K562 (cell line): ENCODE results near the gene CD300C. TPM values are rescaled to one million over a fixed set of nuclear protein-coding genes. Genes with fewer than 3 reads are reported as not detected.

Source experiments
- ATAC-seq: fragments of 200-7000 bp; cut with Tn5 transposase; 3 replicates; pipeline ENCODE4 v1.9.1; 2020; ENCODE audit warnings: moderate library complexity
- BruUV-seq: library from RNA; stranded (reverse); fragments of 400-500 nt; replicated peaks from 2 replicates; lab custom pipeline; 2021; lab: Mats Ljungman, UMichigan
- CTCF ChIA-PET: fragments of 300-600 bp; formaldehyde crosslinking; extraction: SDS; loops from one replicate; lab custom pipeline; 2021; ENCODE audit warnings: low intra/inter-chr PET ratio; lab: Yijun Ruan, JAX
- POLR2A ChIA-PET: fragments of 300-600, 350-650 bp; sonication (Branson Sonifier 250); formaldehyde crosslinking; extraction: SDS; loops from one replicate; lab custom pipeline; 2021; ENCODE audit warnings: antibody characterized with exemption, inconsistent platforms; lab: Yijun Ruan, JAX
- DNase-seq, 4 experiments: peaks; one replicate each; pipeline versions ENCODE4 v3.0.0 to v3.0.0-alpha.2; 2011 to 2018; ENCODE audit warnings: low spot score in 3 of 4, mixed read lengths in 3 of 4; ENCODE audit errors: extremely low read depth in 1 of 4
- FAIRE-seq: peaks from 2 replicates; lab custom pipeline; 2011; peaks lifted over from hg19 to GRCh38; lab: Jason Lieb, UNC
- H2AFZ ChIP-seq: 2 replicates; pipeline ENCODE4 v1.6.0; 2011; ENCODE audit warnings: low read depth, low read length, control low read depth, inconsistent platforms
- H3K27ac ChIP-seq: fragments of 200-600 bp; 3 replicates; pipeline ENCODE4 v1.8.0; 2011; ENCODE audit warnings: low read depth, mild to moderate bottlenecking, control low read depth, inconsistent platforms, low read length, moderate library complexity, mixed read lengths; ENCODE audit errors: extremely low read depth
- H3K27me3 ChIP-seq, 2 experiments: fragments of 300-600 bp in 1 of 2; 2 replicates in 1 of 2; 3 replicates in 1 of 2; pipeline versions ENCODE4 v1.6.0 to v1.8.0; 2011; ENCODE audit warnings: inconsistent platforms in 2 of 2, low read length in 2 of 2, mild to moderate bottlenecking in 1 of 2, mixed read lengths in 1 of 2, moderate library complexity in 1 of 2; ENCODE audit not compliant: control insufficient read depth in 2 of 2, insufficient read depth in 2 of 2
- H3K36me3 ChIP-seq: fragments of 300-600 bp; 3 replicates; pipeline ENCODE4 v1.8.0; 2011; ENCODE audit warnings: mild to moderate bottlenecking, low read length, inconsistent platforms; ENCODE audit not compliant: control insufficient read depth, insufficient read depth
- H3K4me1 ChIP-seq, 2 experiments: fragments of 200-600 bp in 1 of 2; replicated peaks in 1 of 2; 2 replicates in 1 of 2; 3 replicates in 1 of 2; pipeline versions ENCODE4 v1.5.1 to v1.8.0; 2011; ENCODE audit warnings: inconsistent platforms in 2 of 2, low read length in 2 of 2, mild to moderate bottlenecking in 1 of 2, mixed read lengths in 1 of 2, moderate library complexity in 1 of 2; ENCODE audit not compliant: control insufficient read depth in 2 of 2, insufficient read depth in 2 of 2
- H3K4me2 ChIP-seq: 2 replicates; pipeline ENCODE4 v1.6.1; 2011; ENCODE audit warnings: low read length, control low read depth, inconsistent platforms, mixed read lengths; ENCODE audit not compliant: insufficient read depth
- H3K4me3 ChIP-seq: fragments of 200-600 bp; sonication (generic), shearing (Covaris generic); 2 replicates; pipeline ENCODE4 v1.5.1; 2016; ENCODE audit warnings: control low read depth, inconsistent platforms
- H3K79me2 ChIP-seq: fragments of 200-600 bp; 3 replicates; pipeline ENCODE4 v1.8.0; 2011; ENCODE audit warnings: low read length, inconsistent platforms; ENCODE audit not compliant: control insufficient read depth, insufficient read depth
- H3K9ac ChIP-seq, 2 experiments: 2 replicates each; pipeline versions ENCODE4 v1.6.0 to v1.6.1; 2011; ENCODE audit warnings: low read depth in 2 of 2, low read length in 2 of 2, control low read depth in 1 of 2, inconsistent platforms in 1 of 2, mild to moderate bottlenecking in 1 of 2, mixed read lengths in 1 of 2; ENCODE audit not compliant: insufficient read depth in 1 of 2
- H3K9me1 ChIP-seq: one replicate; pipeline ENCODE4 v1.6.0; 2011; ENCODE audit warnings: inconsistent platforms, mild to moderate bottlenecking, low read length, moderate library complexity; ENCODE audit not compliant: control insufficient read depth, insufficient read depth
- H3K9me3 ChIP-seq: replicated peaks from 2 replicates; pipeline ENCODE4 v1.5.1; 2011; ENCODE audit warnings: low read depth, low read length, inconsistent platforms; ENCODE audit not compliant: control insufficient read depth, insufficient read depth
- H4K20me1 ChIP-seq: replicated peaks from 2 replicates; pipeline ENCODE4 v1.6.1; 2011; ENCODE audit warnings: low read length, inconsistent platforms, mixed read lengths; ENCODE audit not compliant: control insufficient read depth, insufficient read depth
- CHD4 ChIP-seq: fragments of 200-600 bp; sonication (generic); IDR thresholded peaks from 3 replicates; pipeline ENCODE4 v1.6.1; 2012; ENCODE audit warnings: low read depth, mild to moderate bottlenecking, mixed read lengths, low read length, inconsistent platforms; ENCODE audit not compliant: insufficient read depth, insufficient replicate concordance, poor library complexity, severe bottlenecking
- GABPA ChIP-seq: fragments of 200-800 bp; sonication (Bioruptor generic); conservative IDR thresholded peaks from 2 replicates; pipeline ENCODE4 v1.6.1; 2016; ENCODE audit warnings: low read depth, missing genetic modification characterization, missing compliant biosample characterization
- HDGF ChIP-seq: fragments of 450-650 bp; IDR thresholded peaks from 2 replicates; pipeline ENCODE4 v1.6.1; 2016
- NBN ChIP-seq: fragments of 450-650 bp; IDR thresholded peaks from 2 replicates; pipeline ENCODE4 v1.6.1; 2016; ENCODE audit warnings: low read depth, mild to moderate bottlenecking
- NR2C1 ChIP-seq, 2 experiments: fragments of 450-650 bp; IDR thresholded peaks; 2 replicates each; pipeline ENCODE4 v1.6.1; 2017; ENCODE audit warnings: mild to moderate bottlenecking in 2 of 2, antibody characterized with exemption in 1 of 2, inconsistent platforms in 1 of 2, missing compliant biosample characterization in 1 of 2, missing genetic modification characterization in 1 of 2
- POLR2B ChIP-seq: fragments of 450-650 bp; IDR thresholded peaks from 2 replicates; pipeline ENCODE4 v1.6.1; 2018; ENCODE audit warnings: low read depth; ENCODE audit not compliant: partially characterized antibody
- RFX5 ChIP-seq: IDR thresholded peaks from 2 replicates; pipeline ENCODE4 v1.6.1; 2011; ENCODE audit warnings: low read depth, mild to moderate bottlenecking, improper control_type of control experiment, low read length
- SMARCB1 ChIP-seq: IDR thresholded peaks from 2 replicates; pipeline ENCODE4 v1.6.1; 2011; ENCODE audit warnings: improper control_type of control experiment, low read depth; ENCODE audit not compliant: insufficient read length
- ZNF584 ChIP-seq: fragments of 200-800 bp; sonication (Bioruptor generic); IDR thresholded peaks from 2 replicates; pipeline ENCODE4 v1.6.1; 2016; ENCODE audit warnings: low read depth, mild to moderate bottlenecking, missing genetic modification characterization, missing compliant biosample characterization
- WGBS: fragments of 100-300 bp; shearing (Covaris generic); methylation state at CpG from one replicate; pipeline ENCODE4 v1.1.6; 2016; ENCODE audit warnings: low coverage, mixed read lengths; ENCODE audit not compliant: insufficient coverage; ENCODE audit errors: missing lambda C conversion rate; 5-methylcytosine and 5-hydroxymethylcytosine counted together
- in situ Hi-C: fragments of 300-500 bp; cut with MboI; formaldehyde crosslinking; loops from 4 replicates; pipeline ENCODE4 v1.15.0; 2018; ENCODE audit warnings: inconsistent platforms, mixed read lengths
- intact Hi-C: fragments of 100-400 bp; cut with micrococcal nuclease; formaldehyde crosslinking; loops from 2 replicates; pipeline ENCODE4 v1.14.2; 2022
- polyA plus RNA-seq, 8 experiments: library from polyadenylated mRNA; depleted of rRNA in 4 of 8; stranded (reverse) in 5 of 8; unstranded in 3 of 8; fragments of >200 nt; fragmentation: Nextera tagmentation in 2 of 8; fragmentation: Illumina TruSeq in 1 of 8; extraction: Ambion mirVana in 2 of 8; extraction: Trizol in 1 of 8; gene quantifications; 2 replicates each; pipeline versions ENCODE4 v1.2.1 to v1.2.3, GENCODE V29; 2011 to 2014; ENCODE audit warnings: inconsistent platforms in 1 of 8, missing spikeins in 1 of 8
- total RNA-seq, 7 experiments: library from RNA; depleted of rRNA in 6 of 7; stranded (reverse); fragments of >200 nt in 6 of 7; fragmentation: Illumina TruSeq in 2 of 7; extraction: Trizol in 2 of 7; gene quantifications; 2 replicates each; pipeline versions ENCODE4 v1.2.1 to v1.2.3, GENCODE V29; 2011 to 2021; ENCODE audit warnings: low replicate concordance in 1 of 7
- TF ChIP-seq, protein P1 (sequence below): sonication (generic); formaldehyde crosslinking; IDR thresholded peaks from 2 replicates; pipeline ENCODE4 v1.8.0; 2022; ENCODE audit warnings: missing genetic modification reagents, mild to moderate bottlenecking, borderline replicate concordance
- TF ChIP-seq, protein P2 (sequence below): fragments of 250-450 bp; sonication (Bioruptor Pico); IDR thresholded peaks from 2 replicates; pipeline ENCODE4 v1.9.0; 2021; ENCODE audit warnings: mild to moderate bottlenecking
- TF ChIP-seq, protein P3 (sequence below): sonication (generic); formaldehyde crosslinking; IDR thresholded peaks from 2 replicates; pipeline ENCODE4 v1.8.1; 2022; ENCODE audit warnings: missing genetic modification reagents

The CD300C gene
- total and polyA plus RNA-seq, 9 of the 15 experiments (the other 6 are each of a cell fraction or from before 2014, with no cell fraction given): 0.04 to 0.16 (median 0.07) TPM; not detected in 6

DNA sequence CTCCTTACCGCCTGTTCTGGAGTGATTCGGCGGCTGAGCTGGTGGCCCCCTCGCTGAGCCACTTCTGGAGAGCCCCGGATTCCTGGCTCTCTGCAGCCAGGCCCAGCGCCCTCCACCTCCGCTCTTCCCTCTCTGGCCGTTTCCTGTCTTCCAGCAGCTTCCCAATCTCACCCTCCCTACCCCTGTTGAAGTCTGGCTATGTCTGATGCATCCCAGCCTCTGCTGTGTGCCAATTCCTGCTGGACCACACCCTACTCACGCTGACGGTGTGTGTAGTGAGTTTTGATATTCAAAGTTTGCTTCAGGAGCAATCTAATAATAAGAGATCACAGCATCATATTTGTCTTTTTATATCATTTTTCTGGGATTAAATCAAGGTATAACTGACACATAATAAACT, 36.7 kb upstream of the CD300C start (continued):
- TF ChIP-seq, protein P1, sequence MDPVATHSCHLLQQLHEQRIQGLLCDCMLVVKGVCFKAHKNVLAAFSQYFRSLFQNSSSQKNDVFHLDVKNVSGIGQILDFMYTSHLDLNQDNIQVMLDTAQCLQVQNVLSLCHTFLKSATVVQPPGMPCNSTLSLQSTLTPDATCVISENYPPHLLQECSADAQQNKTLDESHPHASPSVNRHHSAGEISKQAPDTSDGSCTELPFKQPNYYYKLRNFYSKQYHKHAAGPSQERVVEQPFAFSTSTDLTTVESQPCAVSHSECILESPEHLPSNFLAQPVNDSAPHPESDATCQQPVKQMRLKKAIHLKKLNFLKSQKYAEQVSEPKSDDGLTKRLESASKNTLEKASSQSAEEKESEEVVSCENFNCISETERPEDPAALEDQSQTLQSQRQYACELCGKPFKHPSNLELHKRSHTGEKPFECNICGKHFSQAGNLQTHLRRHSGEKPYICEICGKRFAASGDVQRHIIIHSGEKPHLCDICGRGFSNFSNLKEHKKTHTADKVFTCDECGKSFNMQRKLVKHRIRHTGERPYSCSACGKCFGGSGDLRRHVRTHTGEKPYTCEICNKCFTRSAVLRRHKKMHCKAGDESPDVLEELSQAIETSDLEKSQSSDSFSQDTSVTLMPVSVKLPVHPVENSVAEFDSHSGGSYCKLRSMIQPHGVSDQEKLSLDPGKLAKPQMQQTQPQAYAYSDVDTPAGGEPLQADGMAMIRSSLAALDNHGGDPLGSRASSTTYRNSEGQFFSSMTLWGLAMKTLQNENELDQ (CRISPR knock-in tag): no peak
- no peak for TF ChIP-seq RFX5
- TF ChIP-seq, protein P2, sequence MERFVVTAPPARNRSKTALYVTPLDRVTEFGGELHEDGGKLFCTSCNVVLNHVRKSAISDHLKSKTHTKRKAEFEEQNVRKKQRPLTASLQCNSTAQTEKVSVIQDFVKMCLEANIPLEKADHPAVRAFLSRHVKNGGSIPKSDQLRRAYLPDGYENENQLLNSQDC: no peak
- no peak for TF ChIP-seq SMARCB1
- no peak for TF ChIP-seq HDGF
- no peak for TF ChIP-seq POLR2B
- TF ChIP-seq, protein P3, sequence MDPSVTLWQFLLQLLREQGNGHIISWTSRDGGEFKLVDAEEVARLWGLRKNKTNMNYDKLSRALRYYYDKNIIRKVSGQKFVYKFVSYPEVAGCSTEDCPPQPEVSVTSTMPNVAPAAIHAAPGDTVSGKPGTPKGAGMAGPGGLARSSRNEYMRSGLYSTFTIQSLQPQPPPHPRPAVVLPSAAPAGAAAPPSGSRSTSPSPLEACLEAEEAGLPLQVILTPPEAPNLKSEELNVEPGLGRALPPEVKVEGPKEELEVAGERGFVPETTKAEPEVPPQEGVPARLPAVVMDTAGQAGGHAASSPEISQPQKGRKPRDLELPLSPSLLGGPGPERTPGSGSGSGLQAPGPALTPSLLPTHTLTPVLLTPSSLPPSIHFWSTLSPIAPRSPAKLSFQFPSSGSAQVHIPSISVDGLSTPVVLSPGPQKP (CRISPR knock-in tag): no peak

DNA sequence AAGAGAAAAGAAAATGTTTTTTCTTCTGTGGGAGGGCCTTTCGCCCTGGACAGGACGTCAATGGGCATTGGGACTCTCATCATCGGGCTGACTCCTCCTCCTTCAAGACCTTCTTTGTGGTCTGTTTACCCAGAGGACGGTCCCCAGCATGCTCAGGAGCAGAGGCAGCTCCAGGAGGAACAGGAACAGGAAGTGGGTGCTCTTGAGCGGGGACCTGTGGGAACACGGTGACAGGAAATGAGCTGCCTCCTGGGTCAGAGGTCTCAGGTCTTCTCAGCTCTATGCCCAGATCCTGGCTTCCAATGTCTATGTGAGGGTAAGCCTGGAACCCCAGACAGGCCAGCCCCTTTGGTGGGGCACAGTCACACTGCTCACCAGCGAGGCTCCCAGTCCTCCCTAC, 34.0 kb upstream of the CD300C start:
- ChIA-PET POLR2A (interaction anchor here (0.6 to 1.0 kb wide), 3 partner anchors 10 to 23 kb away, joined by 3 to 4 read pairs (median 3); no protein-coding TSS in a partner anchor), CTCF (no interaction called here)
- intact Hi-C loops (no loop called here), in situ Hi-C loops (no loop called here)
- Histone ChIP-seq H3K4me1 (no peaks in the 10 kb centered on the region), H3K9ac (no peak overlapping the region), H3K79me2 (no peaks in the 10 kb centered on the region), H2AFZ (no peak overlapping the region), H3K4me3 (no peak overlapping the region), H3K36me3 (no peaks in the 10 kb centered on the region), H3K9me1 (peaks cover 2% of the 10 kb centered on the region), H3K4me2 (no peak overlapping the region), H4K20me1 (0 out of 2 replicates have a peak, but pooled peaks cover 3% of the 10 kb centered on the region), H3K9me3 (no peaks in the 10 kb centered on the region; the same call in 1 of the 2 replicates), H3K27ac (no peak overlapping the region), H3K27me3 (peaks cover 11 to 44% of the 10 kb centered on the region in 2 experiments; a peak in 4 of 5 replicates)
- FAIRE-seq: no peak
- no peak for ATAC-seq
- WGBS: 6% methylated on average over 7 of the region's 7 CpGs
- no peak for DNase-seq
- no TSS peak for BruUV-seq
- TF ChIP-seq CHD4 (no peak), NR2C1 (IDR thresholded peaks at IDR 0.05) (no peak), NR2C1 (tag; IDR thresholded peaks at IDR 0.05) (peak; percentile 44; the same call in 1 of the 2 replicates), ZNF584 (no peak), NBN (no peak), GABPA (tag) (peak; percentile 58)
